SU-DHL-6 (cell line): ENCODE results near the gene BSG.

Experiments used
- H2AFZ ChIP-seq: fragments of 200-600 bp; sonication (generic); 2 replicates; pipeline ENCODE4 v1.6.1; 2014; ENCODE audit warnings: low read depth, mild to moderate bottlenecking, moderate library complexity, mixed read lengths, antibody characterized with exemption, low read length; ENCODE audit not compliant: severe bottlenecking
- H3F3A ChIP-seq: fragments of 200-600 bp; shearing (Covaris generic); 2 replicates; pipeline ENCODE4 v1.6.0; 2016; ENCODE audit warnings: antibody characterized with exemption, mild to moderate bottlenecking; ENCODE audit not compliant: insufficient read depth
- H3K27ac ChIP-seq: fragments of 200-600 bp; sonication (generic); 2 replicates; pipeline ENCODE4 v1.5.1; 2016; ENCODE audit warnings: low read depth, mild to moderate bottlenecking, low read length, moderate library complexity, mixed read lengths
- H3K27me3 ChIP-seq: fragments of 200-600 bp; sonication (generic), shearing (Covaris generic); 2 replicates; pipeline ENCODE4 v1.6.0; 2014; ENCODE audit warnings: mild to moderate bottlenecking, low read length
- H3K36me3 ChIP-seq: fragments of 200-600 bp; sonication (generic); 2 replicates; pipeline ENCODE4 v1.6.1; 2014; ENCODE audit warnings: mild to moderate bottlenecking, low read length, mixed read lengths
- H3K4me2 ChIP-seq: fragments of 300-600, 200-600 bp; shearing (Covaris generic), sonication (generic); 2 replicates; pipeline ENCODE4 v1.6.0; 2014; ENCODE audit warnings: low read length, low read depth, mild to moderate bottlenecking; ENCODE audit not compliant: poor library complexity, severe bottlenecking
- H3K4me3 ChIP-seq: fragments of 200-600 bp; sonication (generic); 2 replicates; pipeline ENCODE4 v1.5.1; 2014; ENCODE audit warnings: antibody characterized with exemption, low read length, mild to moderate bottlenecking, mixed read lengths; ENCODE audit not compliant: insufficient read depth, poor library complexity, severe bottlenecking
- H3K79me2 ChIP-seq: fragments of 200-600 bp; sonication (generic); 2 replicates; pipeline ENCODE4 v1.6.1; 2014; ENCODE audit warnings: mild to moderate bottlenecking, low read length, moderate library complexity; ENCODE audit not compliant: insufficient read depth
- H3K9ac ChIP-seq: fragments of 200-600 bp; sonication (generic); 2 replicates; pipeline ENCODE4 v1.7.0; 2014; ENCODE audit warnings: mild to moderate bottlenecking, low read length
- H3K9me2 ChIP-seq: fragments of 200-600 bp; sonication (generic); replicated peaks from 2 replicates; pipeline ENCODE4 v1.6.1; 2014; ENCODE audit warnings: low read length; ENCODE audit not compliant: insufficient read depth
- H3K9me3 ChIP-seq: fragments of 200-600 bp; sonication (generic); 2 replicates; pipeline ENCODE4 v1.6.1; 2014; ENCODE audit warnings: low read length, mixed read lengths; ENCODE audit not compliant: insufficient read depth
- H4K20me1 ChIP-seq: fragments of 200-600 bp; sonication (generic); 2 replicates; pipeline ENCODE4 v1.6.1; 2014; ENCODE audit warnings: low read depth, mild to moderate bottlenecking, antibody characterized with exemption, low read length, moderate library complexity, mixed read lengths
- EZH2phosphoT487 ChIP-seq: fragments of 200-600 bp; sonication (generic), shearing (Covaris generic); conservative IDR thresholded peaks from 2 replicates; pipeline ENCODE4 v1.6.1; 2018; ENCODE audit warnings: mild to moderate bottlenecking, antibody characterized with exemption, low read length, moderate library complexity, mixed read lengths
- TF ChIP-seq, protein P1 (sequence below): fragments of 200-600 bp; sonication (generic); IDR thresholded peaks from one replicate; pipeline ENCODE4 v1.5.1; 2017; ENCODE audit warnings: antibody characterized with exemption, mild to moderate bottlenecking, low read length, moderate library complexity; ENCODE audit not compliant: insufficient read depth, poor library complexity, severe bottlenecking

Gene BSG

DNA sequence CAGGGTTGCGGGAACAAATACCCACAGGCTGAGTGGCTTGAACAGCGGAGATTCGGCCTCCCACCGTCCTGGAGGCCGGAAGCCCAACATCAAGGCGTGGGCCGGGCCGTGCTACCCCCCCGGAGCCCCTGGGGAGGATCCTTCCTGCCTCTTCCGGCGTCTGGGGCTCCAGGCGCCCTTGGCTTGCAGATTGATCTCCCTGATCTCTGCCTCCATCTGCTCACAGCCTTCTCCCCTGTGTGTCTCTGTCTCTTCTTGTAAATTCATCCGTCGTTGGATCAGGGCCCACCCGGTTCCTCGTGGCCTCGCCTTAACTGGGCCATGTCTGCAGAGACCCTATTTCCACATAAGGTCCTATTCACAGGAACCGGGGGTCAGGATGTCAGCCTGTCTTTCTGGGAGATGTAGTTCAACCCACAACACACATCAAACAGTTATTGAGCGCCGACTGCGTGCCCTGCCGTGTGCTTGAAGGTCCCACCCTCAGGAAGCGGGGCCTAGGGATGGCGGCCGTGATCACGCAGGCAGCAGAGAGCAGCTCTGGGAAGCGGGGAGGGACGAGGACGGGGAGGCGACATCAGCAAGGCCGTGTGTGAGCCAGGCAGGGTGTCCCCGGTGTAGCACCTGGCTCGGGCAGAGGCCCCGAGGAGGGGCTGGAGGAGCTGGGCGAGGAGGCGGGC lies 38.5 kb downstream of the BSG start:
- H3K79me2 ChIP-seq = no peaks in the 10 kb centered on the region
- H2AFZ ChIP-seq = peak overlapping the region; percentile 17
- no peaks in the 10 kb centered on the region for H3K36me3 ChIP-seq
- no peaks in the 10 kb centered on the region for H3K27me3 ChIP-seq
- no peaks in the 10 kb centered on the region for H3K9me3 ChIP-seq
- no peaks in the 10 kb centered on the region for H4K20me1 ChIP-seq
- H3K4me2 ChIP-seq = peak overlapping the region; percentile 18
- H3K27ac ChIP-seq = peak overlapping the region; percentile 49
- peak overlapping the region; percentile 42 for H3K9ac ChIP-seq
- no peaks in the 10 kb centered on the region for H3F3A ChIP-seq
- H3K4me3 ChIP-seq = no peak overlapping the region
- H3K9me2 ChIP-seq = no peaks in the 10 kb centered on the region
- TF ChIP-seq EZH2phosphoT487 = no peak
- TF ChIP-seq, protein P1, sequence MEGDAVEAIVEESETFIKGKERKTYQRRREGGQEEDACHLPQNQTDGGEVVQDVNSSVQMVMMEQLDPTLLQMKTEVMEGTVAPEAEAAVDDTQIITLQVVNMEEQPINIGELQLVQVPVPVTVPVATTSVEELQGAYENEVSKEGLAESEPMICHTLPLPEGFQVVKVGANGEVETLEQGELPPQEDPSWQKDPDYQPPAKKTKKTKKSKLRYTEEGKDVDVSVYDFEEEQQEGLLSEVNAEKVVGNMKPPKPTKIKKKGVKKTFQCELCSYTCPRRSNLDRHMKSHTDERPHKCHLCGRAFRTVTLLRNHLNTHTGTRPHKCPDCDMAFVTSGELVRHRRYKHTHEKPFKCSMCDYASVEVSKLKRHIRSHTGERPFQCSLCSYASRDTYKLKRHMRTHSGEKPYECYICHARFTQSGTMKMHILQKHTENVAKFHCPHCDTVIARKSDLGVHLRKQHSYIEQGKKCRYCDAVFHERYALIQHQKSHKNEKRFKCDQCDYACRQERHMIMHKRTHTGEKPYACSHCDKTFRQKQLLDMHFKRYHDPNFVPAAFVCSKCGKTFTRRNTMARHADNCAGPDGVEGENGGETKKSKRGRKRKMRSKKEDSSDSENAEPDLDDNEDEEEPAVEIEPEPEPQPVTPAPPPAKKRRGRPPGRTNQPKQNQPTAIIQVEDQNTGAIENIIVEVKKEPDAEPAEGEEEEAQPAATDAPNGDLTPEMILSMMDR = no peak

DNA sequence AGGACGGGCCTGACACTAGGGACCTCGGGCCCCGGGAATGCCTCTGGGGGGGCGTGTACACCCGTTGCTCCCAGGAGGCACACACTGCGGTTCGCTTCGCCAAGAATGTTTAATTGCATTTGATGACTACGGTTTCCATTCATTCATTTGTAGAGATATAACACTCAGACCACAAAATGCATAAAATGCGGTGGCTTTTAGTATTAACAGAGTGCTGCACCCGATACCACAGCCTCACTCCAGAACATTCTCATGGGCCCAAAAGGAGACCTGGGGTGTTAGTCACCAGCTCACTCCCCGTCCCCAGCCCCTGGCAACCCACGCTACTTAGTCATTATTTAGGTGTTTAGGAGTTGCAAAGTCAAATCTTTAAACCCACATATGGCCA lies 39.1 kb downstream of the BSG start:
- Histone ChIP-seq H2AFZ (no peak overlapping the region), H3F3A (no peaks in the 10 kb centered on the region), H3K9ac (no peak overlapping the region), H3K36me3 (no peaks in the 10 kb centered on the region), H3K9me2 (no peaks in the 10 kb centered on the region), H4K20me1 (no peaks in the 10 kb centered on the region), H3K79me2 (no peaks in the 10 kb centered on the region), H3K4me3 (no peak overlapping the region), H3K4me2 (no peak overlapping the region), H3K27me3 (no peaks in the 10 kb centered on the region), H3K9me3 (no peaks in the 10 kb centered on the region), H3K27ac (no peak overlapping the region)
- TF ChIP-seq, protein P1 = no peak
- TF ChIP-seq EZH2phosphoT487 = no peak

DNA sequence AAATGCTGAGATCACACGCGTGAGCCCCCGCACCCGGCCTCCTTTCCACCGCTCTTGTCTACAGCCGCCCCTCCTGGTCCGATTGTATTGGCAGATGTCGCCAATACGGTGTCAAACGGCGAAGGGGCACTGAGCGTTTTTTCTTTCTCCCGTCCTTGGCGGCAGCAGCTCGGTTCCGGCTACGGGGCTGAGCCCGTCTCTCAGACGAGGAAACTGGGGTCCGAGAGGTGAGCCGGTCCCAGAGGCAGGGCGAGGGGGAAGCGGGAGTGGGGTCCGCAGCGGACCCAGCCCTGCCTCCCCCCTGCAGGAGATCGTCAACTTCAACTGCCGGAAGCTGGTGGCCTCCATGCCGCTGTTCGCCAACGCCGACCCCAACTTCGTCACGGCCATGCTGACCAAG lies 40.5 kb downstream of the BSG start:
- Histone ChIP-seq H3K4me2 (no peak overlapping the region), H3K9me2 (no peaks in the 10 kb centered on the region), H3K9me3 (no peaks in the 10 kb centered on the region), H3K9ac (no peak overlapping the region), H3F3A (no peaks in the 10 kb centered on the region), H3K27me3 (no peaks in the 10 kb centered on the region), H3K27ac (no peak overlapping the region), H3K36me3 (no peaks in the 10 kb centered on the region), H3K4me3 (no peak overlapping the region), H3K79me2 (no peaks in the 10 kb centered on the region), H4K20me1 (no peaks in the 10 kb centered on the region), H2AFZ (no peak overlapping the region)
- TF ChIP-seq EZH2phosphoT487 = no peak
- TF ChIP-seq, protein P1 = no peak
